NCI-H446 (cell line): Measurements from ENCODE around the gene MSANTD3.
"Not testable (repeated sequence)": the region's sequence is repeated elsewhere in the genome, so short reads cannot be mapped to it uniquely, and the experiment has no call there.

ENCODE experiments used
- DNase-seq, 2 experiments: peaks; one replicate each; lab custom pipeline; 2025; lab: John Stamatoyannopoulos, UW

MSANTD3 gene

GRCh38 chr9:100426530-100427365 is at the start of gene MSANTD3:
TSS of gene MSANTD3 (plus strand) at chr9:100427143. CDS start at chr9:100441939, 14,796 bp downstream.
- peak in 1 of 2 experiments; percentile 44 for DNase-seq

GRCh38 chr9:100379862-100380261 is 47.1 kb upstream of the MSANTD3 start:
- no peak for DNase-seq

- not testable (repeated sequence) for DNase-seq
These were observed 34.0 kb upstream of the MSANTD3 start for GRCh38 chr9:100392989-100393388.

DNA sequence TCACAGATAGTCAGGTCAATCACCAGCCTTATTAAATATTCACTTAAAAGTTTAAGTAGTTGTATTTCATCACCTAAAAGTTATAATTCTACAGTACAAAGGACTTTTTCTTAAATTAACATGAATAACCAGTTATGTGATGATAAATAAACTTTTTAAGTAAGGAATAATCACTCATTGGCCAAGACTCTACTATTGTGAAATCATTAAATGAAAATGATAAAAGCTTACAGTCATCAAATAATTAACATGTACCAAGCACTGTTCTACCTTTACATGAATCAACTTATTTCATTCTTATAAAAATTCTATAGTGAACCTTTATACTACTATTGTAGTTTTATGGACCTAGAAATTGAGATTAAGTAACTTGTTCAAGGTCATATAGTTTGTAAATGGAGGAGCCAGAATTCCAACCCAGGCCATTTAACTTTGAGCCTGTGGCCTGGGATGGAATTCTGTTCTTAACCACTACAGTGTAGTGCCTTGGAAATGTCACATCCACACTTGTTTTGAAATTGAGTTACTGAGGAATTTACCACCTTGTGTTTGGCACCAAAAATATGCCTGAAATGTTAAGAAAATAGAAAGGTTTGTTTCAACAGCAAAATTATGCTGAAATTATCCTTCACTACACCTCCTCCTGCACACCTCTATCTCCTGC is 32.8 kb upstream of the MSANTD3 start:
- no peak for DNase-seq

GRCh38 chr9:100394816-100395215 is 32.1 kb upstream of the MSANTD3 start:
- no peak for DNase-seq

DNA sequence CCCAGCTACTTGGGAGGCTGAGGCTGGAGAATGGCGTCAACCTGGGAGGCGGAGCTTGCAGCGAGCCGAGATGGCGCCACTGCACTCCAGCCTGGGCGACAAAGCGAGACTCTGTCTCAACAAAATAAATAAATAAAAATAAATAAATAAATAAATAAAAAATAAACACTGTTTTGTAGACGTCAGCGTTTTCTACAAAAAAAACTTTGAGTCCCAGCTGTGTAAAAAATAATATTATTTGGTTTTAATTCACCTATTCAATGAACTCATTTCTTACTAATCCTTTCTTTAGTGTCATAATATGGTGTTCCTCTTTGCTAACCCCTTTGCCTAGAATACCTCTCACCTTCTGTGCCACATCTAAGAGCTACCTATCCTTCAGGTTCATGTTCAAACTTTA is 30.2 kb upstream of the MSANTD3 start:
- no peak for DNase-seq

DNA sequence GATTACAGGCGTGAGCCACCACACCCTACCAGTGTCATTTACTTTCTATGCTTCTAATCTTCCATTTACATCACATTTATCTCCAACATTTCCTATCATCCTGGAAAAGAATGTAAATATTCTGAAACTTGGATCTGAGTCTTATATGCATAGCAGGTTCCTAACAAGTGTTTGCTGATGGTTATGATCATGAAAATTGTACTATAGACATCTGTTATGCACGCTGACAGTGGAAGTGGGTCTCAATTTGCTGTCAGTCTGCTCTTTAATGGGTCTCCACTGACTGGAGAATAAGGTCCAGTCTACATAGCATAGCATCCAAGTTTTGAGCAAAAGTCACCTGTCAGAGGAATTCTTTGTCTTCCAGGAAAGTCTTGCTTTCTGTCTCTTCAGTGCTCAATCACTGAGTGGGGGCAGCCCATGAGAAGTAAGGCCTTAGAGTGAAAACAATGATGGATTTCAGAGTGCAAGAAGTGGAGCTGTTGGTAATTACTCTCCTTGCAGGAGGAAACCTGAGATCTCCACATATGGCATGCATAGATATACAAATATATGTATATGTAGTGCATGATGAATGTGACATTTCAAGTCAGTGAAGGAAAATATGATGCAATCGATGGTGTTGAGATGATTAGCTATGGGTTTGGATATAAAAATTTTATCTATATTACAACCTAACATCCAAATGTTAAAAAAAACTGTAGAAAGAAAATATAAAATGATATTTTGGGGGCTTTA is 29.2 kb upstream of the MSANTD3 start:
- DNase-seq: no peak

DNA sequence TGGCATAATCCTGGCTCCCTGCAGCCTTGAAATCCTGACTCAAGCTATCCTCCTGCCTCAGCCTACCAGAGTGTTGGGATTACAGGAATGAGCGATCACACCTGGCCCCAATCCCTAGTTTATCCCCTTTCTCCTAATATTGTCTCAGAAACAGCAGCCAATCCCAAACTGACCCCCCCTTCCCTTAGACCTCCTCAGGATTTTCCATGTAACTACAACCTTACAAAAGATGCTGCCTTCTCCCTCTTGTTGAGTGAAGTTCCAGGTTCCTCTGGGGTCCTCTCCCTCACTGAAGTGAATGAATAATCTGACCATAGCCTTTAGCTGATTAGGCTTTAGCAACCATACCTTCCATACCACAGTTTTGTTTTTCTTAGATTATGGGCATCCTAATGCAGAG is 25.9 kb upstream of the MSANTD3 start:
- DNase-seq: no peak

DNA sequence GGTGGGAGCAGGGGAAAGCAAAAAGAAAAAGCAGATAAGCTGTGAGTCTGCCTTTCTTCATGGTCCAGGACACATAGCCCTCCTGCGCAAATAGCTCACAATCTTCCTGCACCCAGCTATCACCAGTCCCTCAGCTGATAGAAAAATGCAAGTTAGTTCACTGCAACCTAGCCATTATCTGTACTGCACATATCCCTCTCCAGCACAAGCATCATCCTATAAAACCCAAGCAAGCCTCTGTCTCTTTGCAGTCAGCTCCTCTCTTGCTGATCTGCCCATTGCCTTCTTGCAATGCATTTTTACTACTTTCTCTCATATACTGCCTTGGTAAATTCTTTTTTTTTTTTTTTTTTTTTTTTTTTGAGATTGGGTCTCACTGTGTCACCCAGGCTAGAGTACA is 20.0 kb upstream of the MSANTD3 start:
- DNase-seq: no peak

DNA sequence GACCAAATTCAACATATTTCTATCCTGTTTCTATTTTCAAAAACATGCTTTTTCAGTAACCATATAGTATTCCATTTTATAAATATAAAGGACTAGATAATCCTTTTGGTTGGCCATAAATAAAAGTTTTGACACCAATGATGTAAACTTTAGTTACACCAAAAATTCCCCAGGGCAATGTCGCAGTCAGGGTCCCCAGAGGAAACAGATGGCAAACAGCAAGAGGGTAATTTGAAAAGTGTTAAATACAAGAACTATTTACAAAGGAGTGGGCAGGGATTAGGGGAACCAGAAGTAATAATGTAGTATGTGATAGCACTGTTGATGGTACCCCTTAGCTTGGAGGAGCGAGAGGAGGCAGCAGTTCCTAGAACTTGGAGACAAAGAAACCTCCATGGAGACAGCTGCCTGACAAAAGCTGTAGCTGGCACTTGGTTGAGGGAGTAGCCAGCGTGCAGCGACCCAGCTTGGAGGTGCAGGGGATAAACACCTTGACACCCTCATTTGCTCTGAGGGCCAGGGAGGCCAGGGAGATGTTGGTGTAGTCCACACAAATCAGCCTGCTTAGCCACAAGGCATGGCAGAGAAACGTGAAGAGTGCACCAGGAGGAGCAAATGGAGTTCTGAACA is 18.3 kb upstream of the MSANTD3 start:
- no peak for DNase-seq

- DNase-seq: no peak
These were observed 17.8 kb upstream of the MSANTD3 start for GRCh38 chr9:100409176-100409556.

- DNase-seq: peak; percentile 82 to 92
These were observed 15.3 kb upstream of the MSANTD3 start for GRCh38 chr9:100411472-100412283.

DNA sequence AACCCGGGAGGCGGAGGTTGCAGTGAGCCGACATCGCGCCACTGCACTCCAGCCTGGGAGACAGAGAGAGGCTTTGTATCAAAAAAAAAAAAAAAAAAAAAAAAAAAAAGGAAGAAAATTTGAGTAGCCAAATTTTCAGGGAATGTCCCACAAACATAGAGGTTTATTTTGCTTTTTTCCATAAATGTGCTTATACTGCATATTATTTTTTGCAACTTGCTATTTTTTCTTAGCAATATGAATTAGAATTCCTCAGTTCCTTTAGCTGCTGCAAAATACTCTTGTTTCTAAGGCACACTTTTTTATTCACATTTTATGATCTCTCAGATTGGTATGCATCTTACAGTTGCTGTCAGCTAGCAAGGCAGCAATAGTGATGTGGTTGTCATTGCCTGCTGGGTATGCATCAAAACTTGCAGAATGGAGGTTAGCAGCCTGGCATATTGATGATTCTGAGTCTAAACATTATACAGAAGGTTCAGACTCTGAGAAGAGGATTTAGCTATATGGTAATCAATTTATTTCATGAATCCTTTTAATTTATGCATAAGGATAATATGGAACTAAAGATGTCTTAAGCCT is 13.0 kb upstream of the MSANTD3 start:
- DNase-seq: no peak

- DNase-seq: no peak
These were observed 9.1 kb upstream of the MSANTD3 start for GRCh38 chr9:100417815-100418214.

DNA sequence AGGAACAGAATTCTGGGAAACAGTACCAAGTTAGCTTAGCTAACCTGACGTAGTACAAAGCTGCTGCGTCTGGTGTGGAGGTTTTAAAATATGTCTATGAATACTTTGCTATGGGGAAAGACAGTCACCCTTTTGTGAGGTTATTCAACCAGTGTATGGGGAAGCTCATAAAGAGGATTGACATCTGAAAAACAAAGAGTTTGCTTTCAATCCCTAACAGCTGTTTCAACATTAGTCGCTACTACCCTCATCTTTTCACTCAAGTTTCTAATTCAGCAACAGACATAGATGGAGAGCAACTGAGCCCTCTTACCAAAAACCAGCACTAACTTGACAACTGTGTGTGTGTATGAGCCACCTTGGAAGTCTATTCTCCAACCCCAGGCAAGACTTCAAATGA is 7.8 kb upstream of the MSANTD3 start:
- no peak for DNase-seq

GRCh38 chr9:100421116-100421515 is 5.8 kb upstream of the MSANTD3 start:
- not testable (repeated sequence) for DNase-seq

GRCh38 chr9:100425758-100426157 is 1.2 kb upstream of the MSANTD3 start:
- no peak for DNase-seq

GRCh38 chr9:100426189-100426529 is 784 bp upstream of the MSANTD3 start:
- DNase-seq: no peak

GRCh38 chr9:100427366-100428263 is 672 bp downstream of the MSANTD3 start:
- DNase-seq: peak in 1 of 2 experiments; percentile 30
